Endometrium (tissue), 2 donors: Measurements from ENCODE around the gene CDC42EP5.
"Not testable (repeated sequence)": the region's sequence is repeated elsewhere in the genome, so short reads cannot be mapped to it uniquely, and the experiment has no call there.

Source experiments
- FAIRE-seq: peaks from 2 replicates; lab custom pipeline; 2012; peaks lifted over from hg19 to GRCh38; lab: Jason Lieb, UNC
- donor health status: control.
- donor health status: control.

CDC42EP5 gene

DNA sequence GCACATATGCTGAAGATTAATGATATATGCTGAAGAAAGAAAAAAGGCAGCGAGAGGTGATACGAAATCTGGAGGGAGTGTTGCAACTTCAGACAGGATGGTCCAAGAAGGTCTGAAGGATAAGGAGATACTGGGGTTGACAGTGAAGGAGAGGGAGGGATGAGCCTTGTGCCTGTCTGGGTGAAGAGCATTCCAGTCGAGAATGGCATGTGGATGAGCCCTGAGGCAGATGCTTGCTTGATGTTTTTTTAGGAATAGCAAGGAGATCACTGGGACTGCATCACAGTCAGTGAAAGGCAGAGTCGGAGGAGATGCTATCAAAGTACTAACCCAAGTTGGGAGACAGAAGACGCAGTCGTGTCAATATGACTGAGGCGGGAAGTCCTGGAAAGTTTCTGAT lies 16.2 kb upstream of the CDC42EP5 start:
- no peak for FAIRE-seq

DNA sequence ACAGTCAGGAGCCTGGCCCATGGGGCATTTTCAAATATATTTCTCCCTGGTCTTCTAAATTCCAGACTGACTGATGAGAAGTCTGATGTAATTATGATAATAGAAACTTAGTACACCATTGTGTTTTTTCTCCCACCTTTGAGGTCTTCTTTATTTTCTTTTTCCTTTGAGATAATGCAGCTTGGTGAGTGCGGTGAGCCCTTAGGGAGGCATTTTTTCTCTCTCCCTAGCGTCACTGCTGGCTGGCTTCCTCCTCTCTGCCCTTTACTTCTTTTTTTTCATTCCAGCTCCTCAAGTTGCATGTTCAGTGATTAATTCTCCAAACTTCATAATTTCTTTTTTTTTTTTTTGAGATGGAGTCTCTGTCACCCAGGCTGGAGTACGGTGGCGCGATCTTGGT lies 12.8 kb upstream of the CDC42EP5 start:
- no peak for FAIRE-seq

- FAIRE-seq, result no peak
Observed at GRCh38 chr19:54484451-54484850, 11.4 kb upstream of the CDC42EP5 start.

DNA sequence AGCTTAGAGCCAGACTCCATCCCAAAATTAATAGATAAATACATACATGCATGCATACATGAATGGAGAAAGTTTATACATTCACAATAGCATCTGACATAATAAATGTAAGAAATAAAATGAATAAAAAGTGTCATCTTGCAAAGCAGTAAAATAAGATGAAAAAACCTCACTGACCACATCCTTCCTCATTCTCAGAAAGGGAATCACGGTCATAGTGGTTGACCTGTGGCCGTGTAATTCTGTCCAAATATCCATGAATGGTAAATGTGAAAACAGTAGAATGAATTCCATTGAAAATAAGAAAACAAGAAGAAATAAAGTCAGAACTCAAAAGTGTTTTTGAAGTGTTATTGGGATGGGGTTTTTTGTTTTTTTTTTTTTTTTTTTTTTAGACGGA lies 9.8 kb upstream of the CDC42EP5 start:
- no peak for FAIRE-seq

- no peak for FAIRE-seq
Observed at GRCh38 chr19:54481326-54481930, 8.3 kb upstream of the CDC42EP5 start.

DNA sequence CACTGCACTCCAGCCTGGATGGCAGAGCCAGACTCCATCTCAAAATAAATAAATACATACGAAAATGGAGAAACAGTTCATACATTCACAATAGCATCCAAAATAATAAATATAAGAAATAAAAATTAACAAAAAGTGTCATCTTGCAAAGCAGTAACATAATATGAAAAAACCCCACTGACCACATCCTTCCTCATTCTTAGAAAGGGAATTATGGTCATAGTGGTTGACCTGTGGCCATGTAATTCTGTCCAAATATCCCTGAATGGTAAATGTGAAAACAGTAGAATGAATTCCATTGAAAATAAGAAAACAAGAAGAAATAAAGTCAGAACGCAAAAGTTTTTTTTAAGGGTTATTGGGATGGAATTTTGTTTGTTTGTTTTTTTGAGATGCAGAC lies 7.0 kb upstream of the CDC42EP5 start:
- no peak for FAIRE-seq

DNA sequence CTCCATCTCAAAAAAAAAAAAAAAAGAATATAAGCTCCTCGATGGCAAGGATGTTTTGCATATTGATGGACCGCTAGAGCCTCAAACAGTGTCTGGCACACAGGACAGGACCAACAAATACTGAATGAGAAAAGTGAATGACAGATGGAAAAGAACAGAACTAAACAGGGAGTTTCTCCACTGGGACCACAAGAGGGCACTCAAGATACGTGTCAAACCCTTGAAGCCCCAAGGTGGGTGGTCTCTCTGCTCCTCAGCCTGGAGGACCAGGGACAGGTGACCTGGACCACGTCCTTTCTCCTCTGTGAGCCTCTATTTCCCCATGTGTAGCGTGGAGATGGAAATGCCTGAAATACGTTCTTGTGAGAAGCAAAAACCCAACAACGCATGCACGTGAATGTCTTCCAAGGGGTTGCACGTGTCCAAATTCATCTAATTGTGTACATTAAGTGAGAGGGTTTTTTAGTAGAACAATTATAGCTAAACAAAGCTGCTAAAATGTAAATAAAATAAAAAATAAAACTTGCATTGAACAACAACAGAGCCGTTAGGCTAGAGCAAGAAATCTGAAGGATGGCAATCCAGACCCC lies 5.7 kb upstream of the CDC42EP5 start:
- FAIRE-seq, result no peak

- FAIRE-seq, result no peak
Observed at GRCh38 chr19:54477650-54478049, 4.6 kb upstream of the CDC42EP5 start.

- FAIRE-seq, result no peak
Observed at GRCh38 chr19:54475706-54476105, 2.6 kb upstream of the CDC42EP5 start.

GRCh38 chr19:54473892-54474372 lies 836 bp upstream of the CDC42EP5 start:
- FAIRE-seq, result no peak

- no peak for FAIRE-seq
Observed at GRCh38 chr19:54470991-54471782, 1.9 kb downstream of the CDC42EP5 start.

- FAIRE-seq, result no peak
Observed at GRCh38 chr19:54470276-54470887, 2.7 kb downstream of the CDC42EP5 start.

- FAIRE-seq, result no peak
Observed at GRCh38 chr19:54469496-54469934, 3.6 kb downstream of the CDC42EP5 start.

- not testable (repeated sequence) for FAIRE-seq
Observed at GRCh38 chr19:54466110-54466480, 7.0 kb downstream of the CDC42EP5 start.

- FAIRE-seq, result no peak
Observed at GRCh38 chr19:54465426-54466109, 7.5 kb downstream of the CDC42EP5 start.

DNA sequence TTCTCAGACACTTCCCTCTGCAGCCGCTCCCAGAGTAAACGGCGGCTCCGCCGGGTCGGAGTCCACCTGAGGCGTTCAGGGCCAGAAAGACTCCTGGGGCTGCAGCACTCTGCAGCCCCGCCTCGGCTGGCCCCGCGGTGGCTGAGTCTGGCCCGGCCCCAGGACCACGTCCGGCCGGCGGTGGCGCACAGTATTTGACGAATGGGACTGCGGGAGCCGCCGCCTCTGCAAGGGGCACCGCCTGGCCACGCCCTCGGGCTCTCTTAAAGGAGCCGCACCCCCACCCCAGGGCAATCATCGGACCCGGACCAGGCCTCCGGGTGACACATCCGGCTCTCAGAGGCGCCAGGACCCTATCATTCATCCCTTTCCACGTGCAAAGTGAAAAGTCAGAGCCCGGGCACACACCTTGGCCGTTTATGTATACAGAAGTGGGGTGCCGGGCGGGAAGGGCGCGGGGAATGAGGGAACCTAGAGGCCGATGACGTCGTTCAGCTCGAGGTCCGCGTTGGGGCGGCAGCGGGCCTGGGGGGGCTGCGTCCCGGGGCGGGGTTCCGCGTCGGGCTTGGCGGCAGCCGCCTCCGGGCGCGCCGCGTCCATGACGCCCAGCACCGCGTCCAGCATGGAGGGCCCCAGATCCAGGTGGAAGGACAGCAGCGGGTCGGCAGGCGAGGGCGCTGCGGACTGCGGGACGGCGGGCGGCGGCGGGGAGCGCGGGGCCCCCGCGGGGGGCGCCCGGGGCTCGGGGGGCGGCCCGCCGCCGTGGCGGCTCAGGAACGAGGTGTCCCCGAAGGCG lies 8.3 kb downstream of the CDC42EP5 start:
- no peak for FAIRE-seq

- FAIRE-seq, result peak; percentile 41
Observed at GRCh38 chr19:54464044-54464629, 9.0 kb downstream of the CDC42EP5 start.

GRCh38 chr19:54463531-54464043 lies 9.5 kb downstream of the CDC42EP5 start, which contains the start of gene LENG9:
TSS of gene LENG9 (minus strand) at chr19:54463778. CDS start at chr19:54463526, 252 bp downstream.
- FAIRE-seq, result peak; percentile 84

GRCh38 chr19:54462655-54463530 lies 10.2 kb downstream of the CDC42EP5 start:
- FAIRE-seq, result no peak
